ENCODE measurements around the gene POLRMT.

- TF ChIP-seq, protein P1, sequence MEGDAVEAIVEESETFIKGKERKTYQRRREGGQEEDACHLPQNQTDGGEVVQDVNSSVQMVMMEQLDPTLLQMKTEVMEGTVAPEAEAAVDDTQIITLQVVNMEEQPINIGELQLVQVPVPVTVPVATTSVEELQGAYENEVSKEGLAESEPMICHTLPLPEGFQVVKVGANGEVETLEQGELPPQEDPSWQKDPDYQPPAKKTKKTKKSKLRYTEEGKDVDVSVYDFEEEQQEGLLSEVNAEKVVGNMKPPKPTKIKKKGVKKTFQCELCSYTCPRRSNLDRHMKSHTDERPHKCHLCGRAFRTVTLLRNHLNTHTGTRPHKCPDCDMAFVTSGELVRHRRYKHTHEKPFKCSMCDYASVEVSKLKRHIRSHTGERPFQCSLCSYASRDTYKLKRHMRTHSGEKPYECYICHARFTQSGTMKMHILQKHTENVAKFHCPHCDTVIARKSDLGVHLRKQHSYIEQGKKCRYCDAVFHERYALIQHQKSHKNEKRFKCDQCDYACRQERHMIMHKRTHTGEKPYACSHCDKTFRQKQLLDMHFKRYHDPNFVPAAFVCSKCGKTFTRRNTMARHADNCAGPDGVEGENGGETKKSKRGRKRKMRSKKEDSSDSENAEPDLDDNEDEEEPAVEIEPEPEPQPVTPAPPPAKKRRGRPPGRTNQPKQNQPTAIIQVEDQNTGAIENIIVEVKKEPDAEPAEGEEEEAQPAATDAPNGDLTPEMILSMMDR (IDR thresholded peaks at IDR 0.05) = no peak
- TF ChIP-seq ZFX (IDR thresholded peaks at IDR 0.05; ENCODE audit: borderline replicate concordance) = no peak
These were observed 49.5 kb upstream of the POLRMT start for GRCh38 chr19:682678-683320.
